K562 (cell line): Measurements from ENCODE around the gene AGO4. TPM values are rescaled to one million over a fixed set of nuclear protein-coding genes. Genes with fewer than 3 reads are reported as not detected.

Source experiments
- ADNP ChIP-seq: fragments of 200-800 bp; sonication (Bioruptor generic); IDR thresholded peaks from 2 replicates; pipeline ENCODE4 v1.6.1; 2016; ENCODE audit warnings: missing genetic modification characterization, missing compliant biosample characterization
- ATF3 ChIP-seq, 2 experiments: fragments of 450-650 bp in 1 of 2; sonication (generic) in 1 of 2; formaldehyde crosslinking in 1 of 2; IDR thresholded peaks in 1 of 2; conservative IDR thresholded peaks in 1 of 2; 2 replicates each; pipeline versions ENCODE4 v1.6.1 to v1.8.1; 2016 to 2023; ENCODE audit warnings: mild to moderate bottlenecking in 2 of 2, moderate library complexity in 2 of 2, inconsistent platforms in 1 of 2, missing genetic modification reagents in 1 of 2
- CCNT2 ChIP-seq: IDR thresholded peaks from 2 replicates; pipeline ENCODE4 v1.6.1; 2011; ENCODE audit warnings: borderline replicate concordance, low read depth, mild to moderate bottlenecking, moderate library complexity, mixed read lengths, low read length; ENCODE audit not compliant: insufficient read length; ENCODE audit errors: extremely low read depth
- GTF2E2 ChIP-seq: fragments of 200-800 bp; sonication (Bioruptor generic); IDR thresholded peaks from 2 replicates; pipeline ENCODE4 v1.6.1; 2016; ENCODE audit warnings: missing genetic modification characterization, missing compliant biosample characterization
- JUND ChIP-seq, 2 experiments: IDR thresholded peaks; 2 replicates in 1 of 2; 3 replicates in 1 of 2; pipeline ENCODE4 v1.6.1; 2011; ENCODE audit warnings: borderline replicate concordance in 2 of 2, low read depth in 2 of 2, low read length in 2 of 2, improper control_type of control experiment in 1 of 2, missing biosample characterization in 1 of 2, missing genetic modification characterization in 1 of 2, missing genetic modification reagents in 1 of 2
- KDM2B ChIP-seq: fragments of 250-450 bp; sonication (Bioruptor Pico); IDR thresholded peaks from 2 replicates; pipeline ENCODE4 v1.8.0; 2021; ENCODE audit warnings: mild to moderate bottlenecking, moderate library complexity
- MCM7 ChIP-seq, 2 experiments: fragments of 450-650 bp; IDR thresholded peaks; 2 replicates each; pipeline ENCODE4 v1.6.1; 2016 to 2018
- POLR2G ChIP-seq: fragments of 200-400 bp; formaldehyde crosslinking; IDR thresholded peaks from 2 replicates; pipeline ENCODE4 v1.6.1; 2017; ENCODE audit warnings: low read depth, mild to moderate bottlenecking, antibody characterized with exemption, low read length, moderate library complexity
- PRMT5 ChIP-seq: sonication (generic); formaldehyde crosslinking; IDR thresholded peaks from 2 replicates; pipeline ENCODE4 v1.5.0; 2020; ENCODE audit warnings: missing genetic modification reagents
- RBM34 ChIP-seq: fragments of 200-400 bp; formaldehyde crosslinking; IDR thresholded peaks from 2 replicates; pipeline ENCODE4 v1.6.1; 2018; ENCODE audit warnings: low read length, borderline replicate concordance; ENCODE audit not compliant: insufficient read depth
- SMAD2 ChIP-seq: fragments of 150-350 bp; IDR thresholded peaks from 2 replicates; pipeline ENCODE4 v1.6.1; 2014; ENCODE audit warnings: low read depth, mild to moderate bottlenecking, low read length
- ZNF445 ChIP-seq: fragments of 250-450 bp; sonication (Bioruptor Pico); IDR thresholded peaks from 2 replicates; pipeline ENCODE4 v1.4.0; 2020; ENCODE audit warnings: low read depth, mild to moderate bottlenecking, moderate library complexity
- ZNF668 ChIP-seq: fragments of 250-450 bp; sonication (Bioruptor Pico); IDR thresholded peaks from 2 replicates; pipeline ENCODE4 v1.8.0; 2022; ENCODE audit warnings: mild to moderate bottlenecking, inconsistent platforms
- polyA plus RNA-seq, 8 experiments: library from polyadenylated mRNA; depleted of rRNA in 4 of 8; stranded (reverse) in 5 of 8; unstranded in 3 of 8; fragments of >200 nt; fragmentation: Nextera tagmentation in 2 of 8; fragmentation: Illumina TruSeq in 1 of 8; extraction: Ambion mirVana in 2 of 8; extraction: Trizol in 1 of 8; gene quantifications; 2 replicates each; pipeline versions ENCODE4 v1.2.1 to v1.2.3, GENCODE V29; 2011 to 2014; ENCODE audit warnings: inconsistent platforms in 1 of 8, missing spikeins in 1 of 8
- total RNA-seq, 7 experiments: library from RNA; depleted of rRNA in 6 of 7; stranded (reverse); fragments of >200 nt in 6 of 7; fragmentation: Illumina TruSeq in 2 of 7; extraction: Trizol in 2 of 7; gene quantifications; 2 replicates each; pipeline versions ENCODE4 v1.2.1 to v1.2.3, GENCODE V29; 2011 to 2021; ENCODE audit warnings: low replicate concordance in 1 of 7
- TF ChIP-seq, protein P1 (sequence below): fragments of 250-450 bp; sonication (Bioruptor Pico); IDR thresholded peaks from 2 replicates; pipeline ENCODE4 v1.5.0; 2021; ENCODE audit warnings: mild to moderate bottlenecking, moderate library complexity
- TF ChIP-seq, protein P2 (sequence below): fragments of 150-350 bp; IDR thresholded peaks from 2 replicates; pipeline ENCODE4 v1.6.1; 2014; ENCODE audit warnings: low read depth, mild to moderate bottlenecking, low read length, borderline replicate concordance
- TF ChIP-seq, protein P3 (sequence below): fragments of 250-450 bp; sonication (Bioruptor Pico); IDR thresholded peaks from 2 replicates; pipeline ENCODE4 v1.8.0; 2021; ENCODE audit warnings: borderline replicate concordance, mild to moderate bottlenecking, moderate library complexity; ENCODE audit not compliant: poor library complexity, severe bottlenecking

AGO4 gene
- total and polyA plus RNA-seq, 9 of the 15 experiments (the other 6 are each of a cell fraction or from before 2014, with no cell fraction given) = 1.3 to 10.5 (median 6.5) TPM

GRCh38 chr1:35808450-35809113, 766 bp downstream of the AGO4 start (continued):
- TF ChIP-seq, protein P1, sequence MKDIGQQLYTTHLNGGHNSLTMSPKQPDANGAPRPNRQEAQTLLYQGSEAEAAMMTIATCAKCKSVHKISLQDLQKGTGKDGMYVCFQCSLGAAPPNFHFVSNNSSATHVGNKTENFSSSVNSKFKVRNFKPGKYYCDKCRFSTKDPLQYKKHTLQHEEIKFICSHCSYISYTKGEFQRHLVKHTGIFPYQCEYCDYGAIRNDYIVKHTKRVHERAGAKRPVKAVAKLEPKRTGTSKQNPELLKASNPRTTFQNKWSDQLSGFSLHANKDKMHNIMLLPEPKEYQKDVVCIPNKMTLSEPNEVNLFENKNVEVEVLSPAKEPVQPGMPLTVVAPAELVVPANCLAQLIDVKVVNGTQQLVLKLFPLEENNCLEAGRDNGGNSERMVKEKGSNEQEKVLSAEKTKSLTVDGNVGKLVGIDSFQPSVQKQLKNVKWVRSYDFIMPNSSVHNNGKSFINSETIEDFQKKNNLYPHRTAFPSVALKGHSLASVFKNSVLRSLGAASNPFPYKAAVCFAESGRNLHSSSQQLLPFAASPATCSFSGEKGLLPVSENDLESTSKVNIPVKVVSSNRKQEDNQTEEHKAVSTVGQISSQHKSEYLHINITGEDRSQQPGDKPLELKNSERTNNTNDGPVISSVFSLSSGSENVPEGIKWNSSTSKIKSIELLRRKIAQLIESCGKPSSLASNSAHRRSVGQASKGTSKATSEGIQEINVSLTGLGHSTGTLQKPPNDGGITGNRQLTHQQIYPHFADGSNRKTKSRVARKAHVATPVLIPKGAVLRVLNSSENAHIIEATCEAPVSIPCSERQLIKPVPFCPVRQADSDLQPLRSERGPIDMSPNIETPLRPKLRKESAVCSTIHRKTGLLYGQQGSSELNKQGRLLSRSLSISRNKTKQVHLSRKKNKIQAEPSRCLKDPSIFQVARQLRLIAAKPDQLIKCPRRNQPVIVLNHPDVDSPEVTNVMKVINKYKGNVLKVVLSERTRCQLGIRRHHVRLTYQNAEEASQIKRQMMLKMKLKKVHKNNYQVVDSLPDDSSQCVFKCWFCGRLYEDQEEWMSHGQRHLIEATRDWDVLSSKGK (CRISPR knock-in tag) = no peak
- TF ChIP-seq MCM7 (IDR thresholded peaks at IDR 0.05) (no peak), ADNP (tag) (no peak), ZNF668 (no peak), POLR2G (peak; percentile 81), PRMT5 (CRISPR knock-in tag) (no peak), RBM34 (no peak), GTF2E2 (no peak), JUND (IDR thresholded peaks at IDR 0.05; ENCODE audit: borderline replicate concordance, low read depth, low read length) (no peak), JUND (tag; IDR thresholded peaks at IDR 0.05; ENCODE audit: borderline replicate concordance, low read depth, low read length) (no peak), ZNF445 (CRISPR knock-in tag) (no peak), SMAD2 (no peak), KDM2B (CRISPR knock-in tag) (no peak), CCNT2 (no peak), ATF3 (IDR thresholded peaks at IDR 0.05) (no peak), ATF3 (CRISPR knock-in tag; conservative IDR thresholded peaks at IDR 0.05) (no peak)
- TF ChIP-seq, protein P2, sequence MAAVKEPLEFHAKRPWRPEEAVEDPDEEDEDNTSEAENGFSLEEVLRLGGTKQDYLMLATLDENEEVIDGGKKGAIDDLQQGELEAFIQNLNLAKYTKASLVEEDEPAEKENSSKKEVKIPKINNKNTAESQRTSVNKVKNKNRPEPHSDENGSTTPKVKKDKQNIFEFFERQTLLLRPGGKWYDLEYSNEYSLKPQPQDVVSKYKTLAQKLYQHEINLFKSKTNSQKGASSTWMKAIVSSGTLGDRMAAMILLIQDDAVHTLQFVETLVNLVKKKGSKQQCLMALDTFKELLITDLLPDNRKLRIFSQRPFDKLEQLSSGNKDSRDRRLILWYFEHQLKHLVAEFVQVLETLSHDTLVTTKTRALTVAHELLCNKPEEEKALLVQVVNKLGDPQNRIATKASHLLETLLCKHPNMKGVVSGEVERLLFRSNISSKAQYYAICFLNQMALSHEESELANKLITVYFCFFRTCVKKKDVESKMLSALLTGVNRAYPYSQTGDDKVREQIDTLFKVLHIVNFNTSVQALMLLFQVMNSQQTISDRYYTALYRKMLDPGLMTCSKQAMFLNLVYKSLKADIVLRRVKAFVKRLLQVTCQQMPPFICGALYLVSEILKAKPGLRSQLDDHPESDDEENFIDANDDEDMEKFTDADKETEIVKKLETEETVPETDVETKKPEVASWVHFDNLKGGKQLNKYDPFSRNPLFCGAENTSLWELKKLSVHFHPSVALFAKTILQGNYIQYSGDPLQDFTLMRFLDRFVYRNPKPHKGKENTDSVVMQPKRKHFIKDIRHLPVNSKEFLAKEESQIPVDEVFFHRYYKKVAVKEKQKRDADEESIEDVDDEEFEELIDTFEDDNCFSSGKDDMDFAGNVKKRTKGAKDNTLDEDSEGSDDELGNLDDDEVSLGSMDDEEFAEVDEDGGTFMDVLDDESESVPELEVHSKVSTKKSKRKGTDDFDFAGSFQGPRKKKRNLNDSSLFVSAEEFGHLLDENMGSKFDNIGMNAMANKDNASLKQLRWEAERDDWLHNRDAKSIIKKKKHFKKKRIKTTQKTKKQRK = no peak
- TF ChIP-seq, protein P3, sequence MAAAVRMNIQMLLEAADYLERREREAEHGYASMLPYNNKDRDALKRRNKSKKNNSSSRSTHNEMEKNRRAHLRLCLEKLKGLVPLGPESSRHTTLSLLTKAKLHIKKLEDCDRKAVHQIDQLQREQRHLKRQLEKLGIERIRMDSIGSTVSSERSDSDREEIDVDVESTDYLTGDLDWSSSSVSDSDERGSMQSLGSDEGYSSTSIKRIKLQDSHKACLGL = no peak
